ENCODE data around the gene IL19. TPM values are rescaled to one million over a fixed set of nuclear protein-coding genes. Genes with fewer than 3 reads are reported as not detected.
"Not testable (repeated sequence)": the region's sequence is repeated elsewhere in the genome, so short reads cannot be mapped to it uniquely, and the experiment has no call there.

The IL19 gene
- total RNA-seq, 1 experiment from 2014 or later: not detected

DNA sequence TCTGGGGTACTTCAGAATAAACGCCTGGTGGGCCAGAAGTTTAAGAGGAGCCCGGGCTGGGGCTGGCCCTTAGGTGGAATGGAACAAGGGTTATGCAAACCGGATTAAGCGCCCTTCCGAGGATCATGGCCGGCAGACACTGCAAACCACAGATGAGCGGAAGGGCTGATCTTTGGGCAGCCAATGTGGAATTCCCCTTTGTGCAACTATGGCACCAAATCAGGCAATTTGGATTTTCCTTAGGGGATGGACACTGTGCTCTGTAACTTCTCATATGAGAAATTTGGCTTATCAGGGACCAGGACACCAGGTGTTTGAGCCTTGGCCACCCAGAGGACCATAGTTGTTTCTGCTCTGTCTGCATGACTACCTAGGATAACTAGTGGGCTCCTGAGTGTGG is 7.5 kb downstream of the IL19 start:
- no peaks in the 10 kb centered on the region; the same call in 1 of the 2 replicates for H3K27me3 Mint-ChIP-seq (ENCODE audit: low read depth)
- CTCF ChIA-PET: interaction anchor here (1.1 kb wide), 1 partner anchor 43 kb away, joined by 3 read pairs; no protein-coding TSS in a partner anchor
- no peak for DNase-seq (ENCODE audit: low spot score)
- TF ChIP-seq, protein P1, sequence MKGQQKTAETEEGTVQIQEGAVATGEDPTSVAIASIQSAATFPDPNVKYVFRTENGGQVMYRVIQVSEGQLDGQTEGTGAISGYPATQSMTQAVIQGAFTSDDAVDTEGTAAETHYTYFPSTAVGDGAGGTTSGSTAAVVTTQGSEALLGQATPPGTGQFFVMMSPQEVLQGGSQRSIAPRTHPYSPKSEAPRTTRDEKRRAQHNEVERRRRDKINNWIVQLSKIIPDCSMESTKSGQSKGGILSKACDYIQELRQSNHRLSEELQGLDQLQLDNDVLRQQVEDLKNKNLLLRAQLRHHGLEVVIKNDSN (CRISPR knock-in tag; IDR thresholded peaks at IDR 0.05): no peak
- TF ChIP-seq PRRX2 (CRISPR knock-in tag; IDR thresholded peaks at IDR 0.05) (no peak), SMAD4 (CRISPR knock-in tag; IDR thresholded peaks at IDR 0.05) (no peak), NR3C1 (CRISPR knock-in tag; conservative IDR thresholded peaks at IDR 0.05; ENCODE audit: low read depth) (no peak), JUN (CRISPR knock-in tag; IDR thresholded peaks at IDR 0.05) (no peak), ZNF138 (CRISPR knock-in tag; conservative IDR thresholded peaks at IDR 0.05) (no peak), GTF2I (CRISPR knock-in tag; conservative IDR thresholded peaks at IDR 0.05) (no peak)
- TF ChIP-seq, protein P2, sequence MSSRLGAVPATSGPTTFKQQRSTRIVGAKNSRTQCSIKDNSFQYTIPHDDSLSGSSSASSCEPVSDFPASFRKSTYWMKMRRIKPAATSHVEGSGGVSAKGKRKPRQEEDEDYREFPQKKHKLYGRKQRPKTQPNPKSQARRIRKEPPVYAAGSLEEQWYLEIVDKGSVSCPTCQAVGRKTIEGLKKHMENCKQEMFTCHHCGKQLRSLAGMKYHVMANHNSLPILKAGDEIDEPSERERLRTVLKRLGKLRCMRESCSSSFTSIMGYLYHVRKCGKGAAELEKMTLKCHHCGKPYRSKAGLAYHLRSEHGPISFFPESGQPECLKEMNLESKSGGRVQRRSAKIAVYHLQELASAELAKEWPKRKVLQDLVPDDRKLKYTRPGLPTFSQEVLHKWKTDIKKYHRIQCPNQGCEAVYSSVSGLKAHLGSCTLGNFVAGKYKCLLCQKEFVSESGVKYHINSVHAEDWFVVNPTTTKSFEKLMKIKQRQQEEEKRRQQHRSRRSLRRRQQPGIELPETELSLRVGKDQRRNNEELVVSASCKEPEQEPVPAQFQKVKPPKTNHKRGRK (CRISPR knock-in tag; IDR thresholded peaks at IDR 0.05; ENCODE audit: borderline replicate concordance): no peak
- TF ChIP-seq, protein P3, sequence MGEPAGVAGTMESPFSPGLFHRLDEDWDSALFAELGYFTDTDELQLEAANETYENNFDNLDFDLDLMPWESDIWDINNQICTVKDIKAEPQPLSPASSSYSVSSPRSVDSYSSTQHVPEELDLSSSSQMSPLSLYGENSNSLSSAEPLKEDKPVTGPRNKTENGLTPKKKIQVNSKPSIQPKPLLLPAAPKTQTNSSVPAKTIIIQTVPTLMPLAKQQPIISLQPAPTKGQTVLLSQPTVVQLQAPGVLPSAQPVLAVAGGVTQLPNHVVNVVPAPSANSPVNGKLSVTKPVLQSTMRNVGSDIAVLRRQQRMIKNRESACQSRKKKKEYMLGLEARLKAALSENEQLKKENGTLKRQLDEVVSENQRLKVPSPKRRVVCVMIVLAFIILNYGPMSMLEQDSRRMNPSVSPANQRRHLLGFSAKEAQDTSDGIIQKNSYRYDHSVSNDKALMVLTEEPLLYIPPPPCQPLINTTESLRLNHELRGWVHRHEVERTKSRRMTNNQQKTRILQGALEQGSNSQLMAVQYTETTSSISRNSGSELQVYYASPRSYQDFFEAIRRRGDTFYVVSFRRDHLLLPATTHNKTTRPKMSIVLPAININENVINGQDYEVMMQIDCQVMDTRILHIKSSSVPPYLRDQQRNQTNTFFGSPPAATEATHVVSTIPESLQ (CRISPR knock-in tag; IDR thresholded peaks at IDR 0.05): no peak
- TF ChIP-seq, protein P4, sequence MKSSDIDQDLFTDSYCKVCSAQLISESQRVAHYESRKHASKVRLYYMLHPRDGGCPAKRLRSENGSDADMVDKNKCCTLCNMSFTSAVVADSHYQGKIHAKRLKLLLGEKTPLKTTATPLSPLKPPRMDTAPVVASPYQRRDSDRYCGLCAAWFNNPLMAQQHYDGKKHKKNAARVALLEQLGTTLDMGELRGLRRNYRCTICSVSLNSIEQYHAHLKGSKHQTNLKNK (CRISPR knock-in tag; IDR thresholded peaks at IDR 0.05): no peak
- H3K27ac Mint-ChIP-seq: no peak overlapping the region
- peaks cover 4% of the 10 kb centered on the region; the same call in 1 of the 2 replicates for H3K4me1 Mint-ChIP-seq
- ATAC-seq: no peak
- H3K36me3 Mint-ChIP-seq: no peaks in the 10 kb centered on the region
- H3K4me3 Mint-ChIP-seq: no peak overlapping the region
- H3K9me3 Mint-ChIP-seq: no peaks in the 10 kb centered on the region
- POLR2A ChIA-PET: no interaction called here

DNA sequence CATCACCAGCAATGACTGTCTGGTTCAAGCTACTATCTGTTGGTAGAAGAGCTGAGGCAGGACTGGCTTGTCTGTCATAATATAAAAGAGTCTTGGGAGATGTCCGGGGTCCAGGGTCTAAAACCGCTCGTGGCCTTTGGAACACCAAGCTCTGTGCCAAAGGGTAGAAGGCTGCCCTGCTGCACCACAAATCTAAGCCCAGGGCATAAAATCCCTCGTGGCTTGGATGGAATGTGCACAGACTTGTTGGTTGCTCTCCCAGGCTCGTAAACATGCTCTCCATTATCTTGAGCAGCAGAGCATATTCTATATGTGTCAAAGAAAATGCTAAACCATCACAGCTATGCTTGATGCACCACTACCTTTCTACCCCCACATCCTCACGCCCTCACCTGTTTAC is 8.3 kb downstream of the IL19 start:
- H3K4me3 Mint-ChIP-seq; CTCF ChIA-PET; H3K36me3 Mint-ChIP-seq; H3K27ac Mint-ChIP-seq; H3K4me1 Mint-ChIP-seq; H3K27me3 Mint-ChIP-seq (ENCODE audit: low read depth); ATAC-seq; DNase-seq (ENCODE audit: low spot score); POLR2A ChIA-PET; H3K9me3 Mint-ChIP-seq: not testable (repeated sequence)

DNA sequence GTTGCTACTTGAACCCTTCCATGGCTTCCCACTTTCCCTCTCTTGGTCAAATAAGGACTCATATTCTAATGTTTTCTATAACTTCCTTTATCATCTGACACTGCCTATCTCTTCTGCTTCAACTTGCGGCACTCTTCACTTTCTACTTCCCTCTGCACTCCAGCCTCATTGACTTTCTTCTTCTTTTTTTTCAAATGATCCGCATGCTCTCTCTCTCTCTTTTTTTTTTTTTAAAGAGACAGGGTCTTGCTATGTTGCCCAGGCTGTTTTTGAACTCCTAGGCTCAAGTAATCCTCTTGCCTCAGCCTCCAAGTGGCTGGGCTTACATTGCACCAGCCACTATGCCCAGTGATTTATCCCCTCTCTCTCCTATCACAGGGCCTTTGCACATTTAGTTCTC is 9.1 kb downstream of the IL19 start:
- Mint-ChIP-seq H3K36me3 (no peaks in the 10 kb centered on the region), H3K4me3 (no peak overlapping the region), H3K27ac (no peak overlapping the region), H3K27me3 (ENCODE audit: low read depth) (no peaks in the 10 kb centered on the region), H3K4me1 (peaks cover 4% of the 10 kb centered on the region; the same call in 1 of the 2 replicates), H3K9me3 (no peaks in the 10 kb centered on the region)
- POLR2A ChIA-PET: no interaction called here
- CTCF ChIA-PET: no interaction called here
- ATAC-seq: no peak
- no peak for DNase-seq (ENCODE audit: low spot score)
- TF ChIP-seq, protein P5, sequence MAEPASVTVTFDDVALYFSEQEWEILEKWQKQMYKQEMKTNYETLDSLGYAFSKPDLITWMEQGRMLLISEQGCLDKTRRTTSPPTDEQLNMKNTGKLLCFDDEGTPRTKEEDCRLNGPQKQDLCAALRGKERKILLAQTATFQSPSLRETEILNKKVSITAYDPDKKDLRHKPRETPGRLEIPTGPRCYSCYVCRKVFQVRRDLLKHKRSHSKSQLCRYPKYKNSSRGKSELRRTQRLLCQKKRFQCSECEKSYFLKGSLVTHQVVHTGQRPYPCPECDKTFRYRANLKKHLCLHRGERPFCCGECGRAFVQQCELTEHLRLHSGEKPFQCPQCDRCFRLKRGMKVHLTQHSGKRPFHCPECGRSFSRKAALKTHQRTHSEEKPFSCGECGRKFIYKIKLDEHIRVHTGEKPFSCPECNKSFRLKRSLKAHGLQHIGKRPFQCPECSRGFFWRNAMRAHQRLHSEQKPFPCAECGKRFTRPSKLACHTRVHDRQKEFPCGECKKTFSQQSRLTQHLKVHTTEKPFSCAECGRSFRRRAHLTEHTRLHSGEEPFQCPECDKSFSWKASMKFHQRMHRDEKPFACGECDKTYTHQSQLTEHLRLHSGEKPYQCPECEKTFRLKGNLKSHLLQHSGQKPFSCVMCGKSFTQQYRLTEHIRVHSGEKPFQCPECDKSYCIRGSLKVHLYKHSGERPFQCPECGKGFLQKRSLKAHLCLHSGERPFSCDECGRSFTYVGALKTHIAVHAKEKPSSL (CRISPR knock-in tag; conservative IDR thresholded peaks at IDR 0.05): no peak
- TF ChIP-seq, protein P6, sequence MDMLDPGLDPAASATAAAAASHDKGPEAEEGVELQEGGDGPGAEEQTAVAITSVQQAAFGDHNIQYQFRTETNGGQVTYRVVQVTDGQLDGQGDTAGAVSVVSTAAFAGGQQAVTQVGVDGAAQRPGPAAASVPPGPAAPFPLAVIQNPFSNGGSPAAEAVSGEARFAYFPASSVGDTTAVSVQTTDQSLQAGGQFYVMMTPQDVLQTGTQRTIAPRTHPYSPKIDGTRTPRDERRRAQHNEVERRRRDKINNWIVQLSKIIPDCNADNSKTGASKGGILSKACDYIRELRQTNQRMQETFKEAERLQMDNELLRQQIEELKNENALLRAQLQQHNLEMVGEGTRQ (CRISPR knock-in tag; IDR thresholded peaks at IDR 0.05): no peak
- TF ChIP-seq, protein P3 (CRISPR knock-in tag; IDR thresholded peaks at IDR 0.05): no peak
- TF ChIP-seq, protein P7, sequence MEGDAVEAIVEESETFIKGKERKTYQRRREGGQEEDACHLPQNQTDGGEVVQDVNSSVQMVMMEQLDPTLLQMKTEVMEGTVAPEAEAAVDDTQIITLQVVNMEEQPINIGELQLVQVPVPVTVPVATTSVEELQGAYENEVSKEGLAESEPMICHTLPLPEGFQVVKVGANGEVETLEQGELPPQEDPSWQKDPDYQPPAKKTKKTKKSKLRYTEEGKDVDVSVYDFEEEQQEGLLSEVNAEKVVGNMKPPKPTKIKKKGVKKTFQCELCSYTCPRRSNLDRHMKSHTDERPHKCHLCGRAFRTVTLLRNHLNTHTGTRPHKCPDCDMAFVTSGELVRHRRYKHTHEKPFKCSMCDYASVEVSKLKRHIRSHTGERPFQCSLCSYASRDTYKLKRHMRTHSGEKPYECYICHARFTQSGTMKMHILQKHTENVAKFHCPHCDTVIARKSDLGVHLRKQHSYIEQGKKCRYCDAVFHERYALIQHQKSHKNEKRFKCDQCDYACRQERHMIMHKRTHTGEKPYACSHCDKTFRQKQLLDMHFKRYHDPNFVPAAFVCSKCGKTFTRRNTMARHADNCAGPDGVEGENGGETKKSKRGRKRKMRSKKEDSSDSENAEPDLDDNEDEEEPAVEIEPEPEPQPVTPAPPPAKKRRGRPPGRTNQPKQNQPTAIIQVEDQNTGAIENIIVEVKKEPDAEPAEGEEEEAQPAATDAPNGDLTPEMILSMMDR (IDR thresholded peaks at IDR 0.05): no peak
- TF ChIP-seq CBFB (CRISPR knock-in tag; IDR thresholded peaks at IDR 0.05; ENCODE audit: low read depth): no peak
- TF ChIP-seq, protein P8, sequence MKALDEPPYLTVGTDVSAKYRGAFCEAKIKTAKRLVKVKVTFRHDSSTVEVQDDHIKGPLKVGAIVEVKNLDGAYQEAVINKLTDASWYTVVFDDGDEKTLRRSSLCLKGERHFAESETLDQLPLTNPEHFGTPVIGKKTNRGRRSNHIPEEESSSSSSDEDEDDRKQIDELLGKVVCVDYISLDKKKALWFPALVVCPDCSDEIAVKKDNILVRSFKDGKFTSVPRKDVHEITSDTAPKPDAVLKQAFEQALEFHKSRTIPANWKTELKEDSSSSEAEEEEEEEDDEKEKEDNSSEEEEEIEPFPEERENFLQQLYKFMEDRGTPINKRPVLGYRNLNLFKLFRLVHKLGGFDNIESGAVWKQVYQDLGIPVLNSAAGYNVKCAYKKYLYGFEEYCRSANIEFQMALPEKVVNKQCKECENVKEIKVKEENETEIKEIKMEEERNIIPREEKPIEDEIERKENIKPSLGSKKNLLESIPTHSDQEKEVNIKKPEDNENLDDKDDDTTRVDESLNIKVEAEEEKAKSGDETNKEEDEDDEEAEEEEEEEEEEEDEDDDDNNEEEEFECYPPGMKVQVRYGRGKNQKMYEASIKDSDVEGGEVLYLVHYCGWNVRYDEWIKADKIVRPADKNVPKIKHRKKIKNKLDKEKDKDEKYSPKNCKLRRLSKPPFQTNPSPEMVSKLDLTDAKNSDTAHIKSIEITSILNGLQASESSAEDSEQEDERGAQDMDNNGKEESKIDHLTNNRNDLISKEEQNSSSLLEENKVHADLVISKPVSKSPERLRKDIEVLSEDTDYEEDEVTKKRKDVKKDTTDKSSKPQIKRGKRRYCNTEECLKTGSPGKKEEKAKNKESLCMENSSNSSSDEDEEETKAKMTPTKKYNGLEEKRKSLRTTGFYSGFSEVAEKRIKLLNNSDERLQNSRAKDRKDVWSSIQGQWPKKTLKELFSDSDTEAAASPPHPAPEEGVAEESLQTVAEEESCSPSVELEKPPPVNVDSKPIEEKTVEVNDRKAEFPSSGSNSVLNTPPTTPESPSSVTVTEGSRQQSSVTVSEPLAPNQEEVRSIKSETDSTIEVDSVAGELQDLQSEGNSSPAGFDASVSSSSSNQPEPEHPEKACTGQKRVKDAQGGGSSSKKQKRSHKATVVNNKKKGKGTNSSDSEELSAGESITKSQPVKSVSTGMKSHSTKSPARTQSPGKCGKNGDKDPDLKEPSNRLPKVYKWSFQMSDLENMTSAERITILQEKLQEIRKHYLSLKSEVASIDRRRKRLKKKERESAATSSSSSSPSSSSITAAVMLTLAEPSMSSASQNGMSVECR (CRISPR knock-in tag; IDR thresholded peaks at IDR 0.05; ENCODE audit: borderline replicate concordance): no peak

Measured in WTC11 (cell line).